HepG2 (cell line): Measurements from ENCODE around the gene DENND4C. TPM values are rescaled to one million over a fixed set of nuclear protein-coding genes. Genes with fewer than 3 reads are reported as not detected.

Experiments used
- CEBPB ChIP-seq: IDR thresholded peaks from 2 replicates; pipeline ENCODE4 v1.6.1; 2011; ENCODE audit warnings: low read depth, low read length, improper control_type of control experiment, borderline replicate concordance
- CREB1 ChIP-seq, 2 experiments: fragments of 450-650 bp in 1 of 2; IDR thresholded peaks; 2 replicates each; pipeline ENCODE4 v1.6.1; 2016 to 2017; ENCODE audit warnings: control low read depth in 1 of 2, mild to moderate bottlenecking in 1 of 2, missing compliant biosample characterization in 1 of 2, missing genetic modification characterization in 1 of 2
- GLI4 ChIP-seq: sonication (generic); formaldehyde crosslinking; IDR thresholded peaks from 2 replicates; pipeline ENCODE4 v1.5.1; 2020; ENCODE audit warnings: missing genetic modification reagents, mild to moderate bottlenecking, moderate library complexity, borderline replicate concordance
- HNF4A ChIP-seq: sonication (generic); formaldehyde crosslinking; IDR thresholded peaks from 2 replicates; pipeline ENCODE4 v1.4.0; 2020; ENCODE audit warnings: missing genetic modification reagents
- HOXA5 ChIP-seq: sonication (generic); formaldehyde crosslinking; IDR thresholded peaks from 2 replicates; pipeline ENCODE4 v1.4.0; 2020; ENCODE audit warnings: missing genetic modification reagents
- KDM5A ChIP-seq: fragments of 200-600 bp; sonication (generic); IDR thresholded peaks from 2 replicates; pipeline ENCODE4 v1.7.0; 2018; ENCODE audit warnings: antibody characterized with exemption, mild to moderate bottlenecking, low read length, borderline replicate concordance
- KLF13 ChIP-seq: sonication (generic); formaldehyde crosslinking; IDR thresholded peaks from 2 replicates; pipeline ENCODE4 v1.4.0; 2020; ENCODE audit warnings: mild to moderate bottlenecking, missing genetic modification reagents
- MTA3 ChIP-seq: sonication (generic); formaldehyde crosslinking; IDR thresholded peaks from 2 replicates; pipeline ENCODE4 v1.4.0; 2020; ENCODE audit warnings: missing genetic modification reagents
- RARG ChIP-seq: sonication (generic); formaldehyde crosslinking; IDR thresholded peaks from 2 replicates; pipeline ENCODE4 v1.4.0; 2020; ENCODE audit warnings: low read depth, mild to moderate bottlenecking, missing genetic modification reagents
- SP5 ChIP-seq: IDR thresholded peaks from 2 replicates; pipeline ENCODE4 v1.6.1; 2016; ENCODE audit warnings: low read depth, borderline replicate concordance
- TBX2 ChIP-seq: sonication (generic); formaldehyde crosslinking; IDR thresholded peaks from 2 replicates; pipeline ENCODE4 v1.5.0; 2020; ENCODE audit warnings: missing genetic modification reagents, mild to moderate bottlenecking, borderline replicate concordance
- U2AF2 ChIP-seq: fragments of 200-400 bp; formaldehyde crosslinking; IDR thresholded peaks from 2 replicates; pipeline ENCODE4 v1.6.1; 2017; ENCODE audit warnings: low read depth, mild to moderate bottlenecking, low read length
- ZEB1 ChIP-seq: IDR thresholded peaks from 2 replicates; pipeline ENCODE4 v1.6.1; 2012; ENCODE audit warnings: mild to moderate bottlenecking, low read depth, inconsistent platforms; ENCODE audit not compliant: insufficient replicate concordance
- ZNF367 ChIP-seq: sonication (generic); formaldehyde crosslinking; IDR thresholded peaks from 2 replicates; pipeline ENCODE4 v1.4.0; 2020; ENCODE audit warnings: missing genetic modification reagents, borderline replicate concordance
- polyA plus RNA-seq, 8 experiments: library from polyadenylated mRNA; depleted of rRNA in 3 of 8; stranded (reverse) in 7 of 8; unstranded in 1 of 8; fragments of >200 nt; fragmentation: Illumina TruSeq in 4 of 8; extraction: Trizol in 4 of 8; gene quantifications; 2 replicates each; pipeline versions ENCODE4 v1.2.1 to v1.2.3, GENCODE V29; 2011 to 2016; ENCODE audit warnings: low read depth in 4 of 8, missing spikeins in 1 of 8, mixed read lengths in 1 of 8; ENCODE audit not compliant: insufficient read depth in 1 of 8
- total RNA-seq, 5 experiments: library from RNA; depleted of rRNA; stranded (reverse); fragments of >200 nt; fragmentation: Illumina TruSeq; extraction: Trizol; gene quantifications; 2 replicates each; pipeline ENCODE4 v1.2.3, GENCODE V29; 2016; ENCODE audit warnings: low read depth in 1 of 5
- TF ChIP-seq, protein P1 (sequence below): sonication (generic); formaldehyde crosslinking; IDR thresholded peaks from 2 replicates; pipeline ENCODE4 v1.5.0; 2020; ENCODE audit warnings: missing genetic modification reagents
- TF ChIP-seq, protein P2 (sequence below): IDR thresholded peaks from 2 replicates; pipeline ENCODE4 v1.6.1; 2016; ENCODE audit warnings: low read depth, control low read depth
- TF ChIP-seq, protein P3 (sequence below): sonication (generic); formaldehyde crosslinking; IDR thresholded peaks from 2 replicates; pipeline ENCODE4 v1.4.0; 2020; ENCODE audit warnings: missing genetic modification reagents
- TF ChIP-seq, protein P4 (sequence below): sonication (generic); formaldehyde crosslinking; IDR thresholded peaks from 2 replicates; pipeline ENCODE4 v1.4.0; 2020; ENCODE audit warnings: missing genetic modification reagents
- TF ChIP-seq, protein P5 (sequence below): IDR thresholded peaks from 2 replicates; pipeline ENCODE4 v1.4.0; 2020; ENCODE audit warnings: mild to moderate bottlenecking, missing genetic modification reagents

Gene DENND4C
- total and polyA plus RNA-seq, 2 of the 13 experiments (the other 11 are each of a cell fraction or from before 2014, with no cell fraction given) = 19.1 to 27.2 TPM

DNA sequence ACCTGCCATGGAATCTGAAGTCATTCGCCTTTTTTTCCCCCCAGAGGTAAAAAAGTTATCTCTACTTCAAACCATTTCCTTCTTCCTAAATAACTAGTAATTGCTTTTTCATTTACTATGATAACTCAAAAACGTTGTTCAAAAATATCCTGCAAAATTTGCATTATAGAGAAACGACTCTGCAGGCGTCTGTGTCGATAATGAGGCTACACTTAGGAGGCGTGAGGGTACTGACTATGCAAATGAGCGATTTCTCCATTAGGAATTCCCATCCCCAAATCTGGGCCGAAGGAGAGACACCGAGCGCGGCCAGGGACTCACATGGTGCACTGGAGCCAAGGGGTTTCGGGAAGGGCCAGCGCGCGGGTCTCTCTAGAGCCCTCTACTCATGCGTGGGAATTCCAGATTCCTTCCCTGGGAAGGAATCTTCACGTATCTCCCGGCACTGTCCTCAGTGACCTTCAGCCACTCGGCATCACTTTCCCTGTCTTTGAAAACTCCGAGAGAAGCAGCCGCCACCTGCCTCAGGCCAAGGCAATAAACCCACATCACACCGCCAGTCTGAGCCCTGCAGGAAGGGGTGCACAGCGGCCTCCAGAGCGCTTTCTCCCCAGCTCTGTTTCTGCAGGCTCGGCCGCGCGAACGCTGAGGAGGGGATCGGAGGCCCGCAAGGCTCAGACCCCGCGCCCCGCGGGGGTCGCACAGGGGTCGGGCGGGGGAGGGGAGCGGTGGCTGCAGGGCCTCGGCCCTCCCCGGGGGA lies 718 bp upstream of the DENND4C start (continued):
- TF ChIP-seq, protein P1, sequence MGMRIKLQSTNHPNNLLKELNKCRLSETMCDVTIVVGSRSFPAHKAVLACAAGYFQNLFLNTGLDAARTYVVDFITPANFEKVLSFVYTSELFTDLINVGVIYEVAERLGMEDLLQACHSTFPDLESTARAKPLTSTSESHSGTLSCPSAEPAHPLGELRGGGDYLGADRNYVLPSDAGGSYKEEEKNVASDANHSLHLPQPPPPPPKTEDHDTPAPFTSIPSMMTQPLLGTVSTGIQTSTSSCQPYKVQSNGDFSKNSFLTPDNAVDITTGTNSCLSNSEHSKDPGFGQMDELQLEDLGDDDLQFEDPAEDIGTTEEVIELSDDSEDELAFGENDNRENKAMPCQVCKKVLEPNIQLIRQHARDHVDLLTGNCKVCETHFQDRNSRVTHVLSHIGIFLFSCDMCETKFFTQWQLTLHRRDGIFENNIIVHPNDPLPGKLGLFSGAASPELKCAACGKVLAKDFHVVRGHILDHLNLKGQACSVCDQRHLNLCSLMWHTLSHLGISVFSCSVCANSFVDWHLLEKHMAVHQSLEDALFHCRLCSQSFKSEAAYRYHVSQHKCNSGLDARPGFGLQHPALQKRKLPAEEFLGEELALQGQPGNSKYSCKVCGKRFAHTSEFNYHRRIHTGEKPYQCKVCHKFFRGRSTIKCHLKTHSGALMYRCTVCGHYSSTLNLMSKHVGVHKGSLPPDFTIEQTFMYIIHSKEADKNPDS = no peak
- no peak for TF ChIP-seq KDM5A
- no peak for TF ChIP-seq GLI4 (CRISPR knock-in tag)
- no peak for TF ChIP-seq CREB1 (IDR thresholded peaks at IDR 0.05)
- TF ChIP-seq CREB1 (CRISPR knock-in tag; IDR thresholded peaks at IDR 0.05) = no peak
- TF ChIP-seq, protein P2, sequence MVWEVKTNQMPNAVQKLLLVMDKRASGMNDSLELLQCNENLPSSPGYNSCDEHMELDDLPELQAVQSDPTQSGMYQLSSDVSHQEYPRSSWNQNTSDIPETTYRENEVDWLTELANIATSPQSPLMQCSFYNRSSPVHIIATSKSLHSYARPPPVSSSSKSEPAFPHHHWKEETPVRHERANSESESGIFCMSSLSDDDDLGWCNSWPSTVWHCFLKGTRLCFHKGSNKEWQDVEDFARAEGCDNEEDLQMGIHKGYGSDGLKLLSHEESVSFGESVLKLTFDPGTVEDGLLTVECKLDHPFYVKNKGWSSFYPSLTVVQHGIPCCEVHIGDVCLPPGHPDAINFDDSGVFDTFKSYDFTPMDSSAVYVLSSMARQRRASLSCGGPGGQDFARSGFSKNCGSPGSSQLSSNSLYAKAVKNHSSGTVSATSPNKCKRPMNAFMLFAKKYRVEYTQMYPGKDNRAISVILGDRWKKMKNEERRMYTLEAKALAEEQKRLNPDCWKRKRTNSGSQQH = no peak
- no peak for TF ChIP-seq ZEB1
- TF ChIP-seq CEBPB = no peak
- peak; percentile 22; the same call in 1 of the 2 replicates for TF ChIP-seq HOXA5
- TF ChIP-seq, protein P3, sequence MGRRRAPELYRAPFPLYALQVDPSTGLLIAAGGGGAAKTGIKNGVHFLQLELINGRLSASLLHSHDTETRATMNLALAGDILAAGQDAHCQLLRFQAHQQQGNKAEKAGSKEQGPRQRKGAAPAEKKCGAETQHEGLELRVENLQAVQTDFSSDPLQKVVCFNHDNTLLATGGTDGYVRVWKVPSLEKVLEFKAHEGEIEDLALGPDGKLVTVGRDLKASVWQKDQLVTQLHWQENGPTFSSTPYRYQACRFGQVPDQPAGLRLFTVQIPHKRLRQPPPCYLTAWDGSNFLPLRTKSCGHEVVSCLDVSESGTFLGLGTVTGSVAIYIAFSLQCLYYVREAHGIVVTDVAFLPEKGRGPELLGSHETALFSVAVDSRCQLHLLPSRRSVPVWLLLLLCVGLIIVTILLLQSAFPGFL (CRISPR knock-in tag) = no peak
- TF ChIP-seq MTA3 (CRISPR knock-in tag) = no peak
- TF ChIP-seq HNF4A (CRISPR knock-in tag) = no peak
- TF ChIP-seq, protein P4, sequence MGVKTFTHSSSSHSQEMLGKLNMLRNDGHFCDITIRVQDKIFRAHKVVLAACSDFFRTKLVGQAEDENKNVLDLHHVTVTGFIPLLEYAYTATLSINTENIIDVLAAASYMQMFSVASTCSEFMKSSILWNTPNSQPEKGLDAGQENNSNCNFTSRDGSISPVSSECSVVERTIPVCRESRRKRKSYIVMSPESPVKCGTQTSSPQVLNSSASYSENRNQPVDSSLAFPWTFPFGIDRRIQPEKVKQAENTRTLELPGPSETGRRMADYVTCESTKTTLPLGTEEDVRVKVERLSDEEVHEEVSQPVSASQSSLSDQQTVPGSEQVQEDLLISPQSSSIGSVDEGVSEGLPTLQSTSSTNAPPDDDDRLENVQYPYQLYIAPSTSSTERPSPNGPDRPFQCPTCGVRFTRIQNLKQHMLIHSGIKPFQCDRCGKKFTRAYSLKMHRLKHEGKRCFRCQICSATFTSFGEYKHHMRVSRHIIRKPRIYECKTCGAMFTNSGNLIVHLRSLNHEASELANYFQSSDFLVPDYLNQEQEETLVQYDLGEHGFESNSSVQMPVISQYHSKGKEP (CRISPR knock-in tag) = no peak
- TF ChIP-seq, protein P5, sequence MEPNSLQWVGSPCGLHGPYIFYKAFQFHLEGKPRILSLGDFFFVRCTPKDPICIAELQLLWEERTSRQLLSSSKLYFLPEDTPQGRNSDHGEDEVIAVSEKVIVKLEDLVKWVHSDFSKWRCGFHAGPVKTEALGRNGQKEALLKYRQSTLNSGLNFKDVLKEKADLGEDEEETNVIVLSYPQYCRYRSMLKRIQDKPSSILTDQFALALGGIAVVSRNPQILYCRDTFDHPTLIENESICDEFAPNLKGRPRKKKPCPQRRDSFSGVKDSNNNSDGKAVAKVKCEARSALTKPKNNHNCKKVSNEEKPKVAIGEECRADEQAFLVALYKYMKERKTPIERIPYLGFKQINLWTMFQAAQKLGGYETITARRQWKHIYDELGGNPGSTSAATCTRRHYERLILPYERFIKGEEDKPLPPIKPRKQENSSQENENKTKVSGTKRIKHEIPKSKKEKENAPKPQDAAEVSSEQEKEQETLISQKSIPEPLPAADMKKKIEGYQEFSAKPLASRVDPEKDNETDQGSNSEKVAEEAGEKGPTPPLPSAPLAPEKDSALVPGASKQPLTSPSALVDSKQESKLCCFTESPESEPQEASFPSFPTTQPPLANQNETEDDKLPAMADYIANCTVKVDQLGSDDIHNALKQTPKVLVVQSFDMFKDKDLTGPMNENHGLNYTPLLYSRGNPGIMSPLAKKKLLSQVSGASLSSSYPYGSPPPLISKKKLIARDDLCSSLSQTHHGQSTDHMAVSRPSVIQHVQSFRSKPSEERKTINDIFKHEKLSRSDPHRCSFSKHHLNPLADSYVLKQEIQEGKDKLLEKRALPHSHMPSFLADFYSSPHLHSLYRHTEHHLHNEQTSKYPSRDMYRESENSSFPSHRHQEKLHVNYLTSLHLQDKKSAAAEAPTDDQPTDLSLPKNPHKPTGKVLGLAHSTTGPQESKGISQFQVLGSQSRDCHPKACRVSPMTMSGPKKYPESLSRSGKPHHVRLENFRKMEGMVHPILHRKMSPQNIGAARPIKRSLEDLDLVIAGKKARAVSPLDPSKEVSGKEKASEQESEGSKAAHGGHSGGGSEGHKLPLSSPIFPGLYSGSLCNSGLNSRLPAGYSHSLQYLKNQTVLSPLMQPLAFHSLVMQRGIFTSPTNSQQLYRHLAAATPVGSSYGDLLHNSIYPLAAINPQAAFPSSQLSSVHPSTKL (CRISPR knock-in tag) = no peak; the same call in 1 of the 2 replicates
- no peak for TF ChIP-seq U2AF2
- TF ChIP-seq RARG = no peak
- no peak for TF ChIP-seq KLF13 (CRISPR knock-in tag)
- no peak for TF ChIP-seq TBX2 (CRISPR knock-in tag)
- TF ChIP-seq SP5 = no peak
- no peak for TF ChIP-seq ZNF367 (CRISPR knock-in tag)
